H9 (cell line): ENCODE measurements around the gene BATF. TPM values are rescaled to one million over a fixed set of nuclear protein-coding genes. Genes with fewer than 3 reads are reported as not detected.

Source experiments
- DNase-seq: peaks from one replicate; pipeline ENCODE4 v3.0.0-alpha.2; 2017
- H2AFZ ChIP-seq: one replicate; pipeline ENCODE4 v1.6.1; 2013; ENCODE audit warnings: mild to moderate bottlenecking, low read length, control low read depth, moderate library complexity
- H2AK5ac ChIP-seq: 2 replicates; pipeline ENCODE4 v1.6.1; 2013; ENCODE audit warnings: low read length, control low read depth, mixed read lengths; ENCODE audit not compliant: insufficient read length
- H2BK120ac ChIP-seq: one replicate; pipeline ENCODE4 v1.6.1; 2013; ENCODE audit warnings: low read depth, mild to moderate bottlenecking, low read length, control low read depth, inconsistent platforms; ENCODE audit not compliant: poor library complexity, severe bottlenecking
- H2BK12ac ChIP-seq: 2 replicates; pipeline ENCODE4 v1.6.1; 2013; ENCODE audit warnings: low read length, control low read depth, mixed read lengths, low read depth; ENCODE audit not compliant: insufficient read length
- H2BK15ac ChIP-seq: 2 replicates; pipeline ENCODE4 v1.6.1; 2013; ENCODE audit warnings: low read depth, low read length, control low read depth
- H2BK20ac ChIP-seq: one replicate; pipeline ENCODE4 v1.6.1; 2013; ENCODE audit warnings: low read depth, mild to moderate bottlenecking, low read length, control low read depth, inconsistent platforms; ENCODE audit not compliant: poor library complexity, severe bottlenecking
- H2BK5ac ChIP-seq: 2 replicates; pipeline ENCODE4 v1.6.1; 2013; ENCODE audit warnings: low read length, control low read depth, mixed read lengths; ENCODE audit not compliant: insufficient read length
- H3K14ac ChIP-seq: 2 replicates; pipeline ENCODE4 v1.6.1; 2013; ENCODE audit warnings: low read length, control low read depth; ENCODE audit not compliant: insufficient read depth
- H3K18ac ChIP-seq: 2 replicates; pipeline ENCODE4 v1.6.1; 2013; ENCODE audit warnings: low read depth, mild to moderate bottlenecking, mixed read lengths, low read length, control low read depth; ENCODE audit not compliant: insufficient read length
- H3K23ac ChIP-seq: 2 replicates; pipeline ENCODE4 v1.6.1; 2013; ENCODE audit warnings: low read length, control low read depth, mixed read lengths, low read depth; ENCODE audit not compliant: insufficient read length
- H3K23me2 ChIP-seq: 2 replicates; pipeline ENCODE4 v1.6.1; 2013; ENCODE audit warnings: low read depth, mild to moderate bottlenecking, mixed read lengths, low read length, control low read depth; ENCODE audit not compliant: insufficient read length, poor library complexity, severe bottlenecking
- H3K27ac ChIP-seq: 2 replicates; pipeline ENCODE4 v1.5.1; 2013; ENCODE audit warnings: low read length, control low read depth, mixed read lengths, low read depth; ENCODE audit not compliant: insufficient read length
- H3K27me3 ChIP-seq: 2 replicates; pipeline ENCODE4 v1.6.1; 2013; ENCODE audit warnings: low read length, control low read depth, inconsistent platforms; ENCODE audit not compliant: insufficient read depth
- H3K4ac ChIP-seq: 2 replicates; pipeline ENCODE4 v1.6.1; 2013; ENCODE audit warnings: low read depth, mild to moderate bottlenecking, control low read depth, inconsistent platforms, low read length, moderate library complexity
- H3K4me1 ChIP-seq: 2 replicates; pipeline ENCODE4 v1.6.1; 2013; ENCODE audit warnings: low read length, control low read depth, inconsistent platforms; ENCODE audit not compliant: insufficient read depth
- H3K4me2 ChIP-seq: 2 replicates; pipeline ENCODE4 v1.6.1; 2013; ENCODE audit warnings: low read length, control low read depth, mixed read lengths; ENCODE audit not compliant: insufficient read length, insufficient read depth
- H3K56ac ChIP-seq: 2 replicates; pipeline ENCODE4 v1.6.1; 2013; ENCODE audit warnings: low read depth, mild to moderate bottlenecking, mixed read lengths, low read length, control low read depth; ENCODE audit not compliant: insufficient read length
- H3K79me1 ChIP-seq: 2 replicates; pipeline ENCODE4 v1.6.1; 2013; ENCODE audit warnings: low read depth, mild to moderate bottlenecking, moderate library complexity, low read length, control low read depth, inconsistent platforms; ENCODE audit not compliant: insufficient read depth, poor library complexity, severe bottlenecking
- H3K79me2 ChIP-seq: 2 replicates; pipeline ENCODE4 v1.6.1; 2013; ENCODE audit warnings: low read length, control low read depth, inconsistent platforms; ENCODE audit not compliant: insufficient read depth
- H3K9ac ChIP-seq: 2 replicates; pipeline ENCODE4 v1.6.1; 2013; ENCODE audit warnings: low read length, control low read depth, mixed read lengths; ENCODE audit not compliant: insufficient read length; ENCODE audit errors: extremely low read depth
- H3K9me3 ChIP-seq: one replicate; pipeline ENCODE4 v1.6.1; 2013; ENCODE audit warnings: low read depth, low read length, inconsistent platforms; ENCODE audit not compliant: control insufficient read depth
- H3T11ph ChIP-seq: one replicate; pipeline ENCODE4 v1.6.1; 2013; ENCODE audit warnings: mild to moderate bottlenecking, low read length, control low read depth, inconsistent platforms
- H4K20me1 ChIP-seq: one replicate; pipeline ENCODE4 v1.6.1; 2013; ENCODE audit not compliant: control insufficient read depth, insufficient read length, insufficient read depth
- H4K5ac ChIP-seq: 2 replicates; pipeline ENCODE4 v1.6.1; 2013; ENCODE audit warnings: low read depth, mild to moderate bottlenecking, mixed read lengths, low read length, control low read depth; ENCODE audit not compliant: insufficient read length
- H4K8ac ChIP-seq: replicated peaks from 2 replicates; pipeline ENCODE4 v1.6.1; 2013; ENCODE audit warnings: low read length, control low read depth, mixed read lengths, low read depth; ENCODE audit not compliant: insufficient read length
- H4K91ac ChIP-seq: 2 replicates; pipeline ENCODE4 v1.6.1; 2013; ENCODE audit warnings: low read depth, mild to moderate bottlenecking, moderate library complexity, mixed read lengths, low read length, control low read depth; ENCODE audit not compliant: insufficient read length
- H3K27ac Mint-ChIP-seq, 3 experiments: 2 replicates in 2 of 3; 3 replicates in 1 of 3; pipeline ENCODE4 v1.8.0; 2020 to 2021; ENCODE audit warnings: mixed read lengths in 3 of 3, mild to moderate bottlenecking in 1 of 3, moderate library complexity in 1 of 3
- H3K27me3 Mint-ChIP-seq: 2 replicates; pipeline ENCODE4 v1.8.0; 2021; ENCODE audit warnings: low read depth, mild to moderate bottlenecking, moderate library complexity, mixed read lengths
- H3K36me3 Mint-ChIP-seq, 3 experiments: 2 replicates in 2 of 3; 3 replicates in 1 of 3; pipeline ENCODE4 v1.8.0; 2020 to 2021; ENCODE audit warnings: low read depth in 3 of 3, mixed read lengths in 3 of 3; ENCODE audit not compliant: insufficient read depth in 1 of 3
- H3K4me1 Mint-ChIP-seq, 2 experiments: 2 replicates each; pipeline ENCODE4 v1.8.0; 2020; ENCODE audit warnings: mixed read lengths in 2 of 2
- H3K4me3 Mint-ChIP-seq, 2 experiments: 2 replicates in 1 of 2; 3 replicates in 1 of 2; pipeline ENCODE4 v1.8.0; 2020 to 2021; ENCODE audit warnings: mild to moderate bottlenecking in 2 of 2, mixed read lengths in 2 of 2, moderate library complexity in 1 of 2
- H3K9me3 Mint-ChIP-seq, 2 experiments: 2 replicates in 1 of 2; 3 replicates in 1 of 2; pipeline ENCODE4 v1.8.0; 2020; ENCODE audit warnings: mild to moderate bottlenecking in 2 of 2, mixed read lengths in 2 of 2, moderate library complexity in 1 of 2
- CTCF ChIP-seq: fragments of 200-600 bp; sonication (generic); conservative IDR thresholded peaks from 3 replicates; pipeline ENCODE4 v1.8.0; 2021; ENCODE audit warnings: antibody characterized with exemption, mild to moderate bottlenecking
- WGBS: extraction: QIAGEN DNeasy Blood & Tissue Kit; methylation state at CpG from one replicate; pipeline ENCODE4 v1.1.7; 2013; ENCODE audit warnings: missing lambda C conversion rate, low lambda C conversion rate, mixed read lengths; ENCODE audit not compliant: insufficient read length; ENCODE audit errors: extremely low coverage; 5-methylcytosine and 5-hydroxymethylcytosine counted together
- total RNA-seq: library from RNA; stranded (reverse); gene quantifications from 2 replicates; pipeline ENCODE4 v1.2.1, GENCODE V29; 2021

The BATF gene
- total RNA-seq, 1 experiment from 2014 or later: not detected

- H3K56ac ChIP-seq: no peak overlapping the region
- H4K91ac ChIP-seq: no peak overlapping the region
- H2BK20ac ChIP-seq: no peak overlapping the region
- no peak overlapping the region for H2BK12ac ChIP-seq
- no peaks in the 10 kb centered on the region for H3K27me3 Mint-ChIP-seq
- H2AK5ac ChIP-seq: no peak overlapping the region
- no peak overlapping the region for H3K27ac ChIP-seq
- no peak overlapping the region for H2BK120ac ChIP-seq
- H4K20me1 ChIP-seq: no peaks in the 10 kb centered on the region
- no peaks in the 10 kb centered on the region for H3K79me2 ChIP-seq
- no peak overlapping the region for H3T11ph ChIP-seq
- no peak overlapping the region for H3K4ac ChIP-seq
- no peak overlapping the region for H2BK15ac ChIP-seq
- H2AFZ ChIP-seq: no peak overlapping the region
- no peak overlapping the region for H3K18ac ChIP-seq
- no peak overlapping the region for H3K4me2 ChIP-seq
- DNase-seq: no peak
- TF ChIP-seq CTCF: no peak
- WGBS: no CpG with 5 or more reads among the region's 5 CpGs
- no peak overlapping the region for H3K14ac ChIP-seq
- H3K4me1 Mint-ChIP-seq: peaks cover 2% of the 10 kb centered on the region in 2 experiments; a peak in 2 of 4 replicates
- no peak overlapping the region for H4K8ac ChIP-seq
- no peaks in the 10 kb centered on the region for H3K4me1 ChIP-seq
- H3K9me3 ChIP-seq: no peaks in the 10 kb centered on the region
- no peaks in the 10 kb centered on the region for H3K27me3 ChIP-seq
- H3K23ac ChIP-seq: no peak overlapping the region
- H3K36me3 Mint-ChIP-seq: no peaks in the 10 kb centered on the region
- no peak overlapping the region for H3K4me3 Mint-ChIP-seq
- H2BK5ac ChIP-seq: no peak overlapping the region
- H3K9ac ChIP-seq: no peak overlapping the region
- H3K27ac Mint-ChIP-seq: no peak overlapping the region
- H4K5ac ChIP-seq: no peak overlapping the region
- H3K9me3 Mint-ChIP-seq: no peaks in the 10 kb centered on the region
- H3K79me1 ChIP-seq: no peaks in the 10 kb centered on the region
- H3K23me2 ChIP-seq: no peaks in the 10 kb centered on the region
Measured at GRCh38 chr14:75535164-75535898, 13.1 kb downstream of the BATF start.
